Tibial artery (tissue), 4 donors: ENCODE data around the gene SYMPK.
"Not testable (repeated sequence)": the region's sequence is repeated elsewhere in the genome, so short reads cannot be mapped to it uniquely, and the experiment has no call there.

Experiments
- DNase-seq, 2 donors: peaks; one replicate each; pipeline ENCODE4 v3.0.0-alpha.2; 2019
- H3K27ac ChIP-seq, 2 donors: fragments of 200-600 bp; sonication (generic) in 1 of 2; 1 replicate in 1 of 2; 2 replicates in 1 of 2; pipeline ENCODE4 v1.5.1; 2018 to 2019; ENCODE audit warnings: mild to moderate bottlenecking in 1 of 2
- H3K27me3 ChIP-seq, 2 donors: fragments of 200-600 bp; sonication (generic) in 1 of 2; one replicate each; pipeline versions ENCODE4 v1.5.1 to v1.6.0; 2016 to 2019
- H3K36me3 ChIP-seq, 3 donors: fragments of 200-600 bp; sonication (generic) in 2 of 3; one replicate each; pipeline ENCODE4 v1.5.1; 2016 to 2019; ENCODE audit warnings: mild to moderate bottlenecking in 2 of 3
- H3K4me1 ChIP-seq, 4 donors: fragments of 200-600 bp; sonication (generic) in 2 of 4; 1 replicate in 3 of 4; 2 replicates in 1 of 4; pipeline ENCODE4 v1.5.1; 2016 to 2019
- H3K4me3 ChIP-seq, 2 donors: fragments of 200-600 bp; sonication (generic) in 1 of 2; 1 replicate in 1 of 2; 2 replicates in 1 of 2; pipeline ENCODE4 v1.5.1; 2018 to 2019; ENCODE audit warnings: mild to moderate bottlenecking in 2 of 2
- H3K9me3 ChIP-seq, 3 donors: fragments of 200-600 bp; sonication (generic) in 1 of 3; one replicate each; pipeline ENCODE4 v1.5.1; 2016 to 2019
- CTCF ChIP-seq, 2 experiments: fragments of 200-600 bp in 1 of 2; fragments of 450-650 bp in 1 of 2; IDR thresholded peaks; one replicate each; pipeline ENCODE4 v1.5.1; 2017 to 2019; ENCODE audit warnings: antibody characterized with exemption in 2 of 2, mild to moderate bottlenecking in 1 of 2, moderate library complexity in 1 of 2
- intact Hi-C: fragments of 100-400 bp; cut with DNase I; formaldehyde crosslinking; loops from one replicate; pipeline ENCODE4 v1.15.0; 2023; ENCODE audit warnings: low total_unique reads

SYMPK gene

GRCh38 chr19:45804959-45805230, 58.1 kb downstream of the SYMPK start:
- Histone ChIP-seq H3K4me1 (peaks cover 0 to 5% (median 0%) of the 10 kb centered on the region in 4 donors), H3K27me3 (no peaks in the 10 kb centered on the region), H3K4me3 (no peak overlapping the region), H3K36me3 (no peaks in the 10 kb centered on the region), H3K27ac (no peak overlapping the region), H3K9me3 (no peaks in the 10 kb centered on the region)
- intact Hi-C loops = no loop called here
- no peak for DNase-seq
- no peak for TF ChIP-seq CTCF (IDR thresholded peaks at IDR 0.05)

GRCh38 chr19:45804140-45804958, 58.6 kb downstream of the SYMPK start:
- H3K27me3 ChIP-seq = no peaks in the 10 kb centered on the region
- intact Hi-C loops = no loop called here
- no peaks in the 10 kb centered on the region for H3K36me3 ChIP-seq
- no peak overlapping the region for H3K27ac ChIP-seq
- no peaks in the 10 kb centered on the region for H3K9me3 ChIP-seq
- H3K4me1 ChIP-seq = peaks cover 0 to 2% (median under 1%) of the 10 kb centered on the region in 4 donors
- H3K4me3 ChIP-seq = no peak overlapping the region
- no peak for TF ChIP-seq CTCF (IDR thresholded peaks at IDR 0.05)
- no peak for DNase-seq

- no peaks in the 10 kb centered on the region for H3K36me3 ChIP-seq
- intact Hi-C loops = no loop called here
- peaks cover 0 to 12% (median 8%) of the 10 kb centered on the region in 4 donors for H3K4me1 ChIP-seq
- no peak overlapping the region for H3K27ac ChIP-seq
- DNase-seq = no peak
- no peak for TF ChIP-seq CTCF (IDR thresholded peaks at IDR 0.05)
- no peak overlapping the region for H3K4me3 ChIP-seq
- no peaks in the 10 kb centered on the region for H3K27me3 ChIP-seq
- no peaks in the 10 kb centered on the region for H3K9me3 ChIP-seq
Observed at GRCh38 chr19:45801603-45802175, 61.3 kb downstream of the SYMPK start.

- no peak for DNase-seq
- H3K4me1 ChIP-seq = peaks cover 0 to 12% (median 8%) of the 10 kb centered on the region in 4 donors
- no peak overlapping the region for H3K4me3 ChIP-seq
- no peak for TF ChIP-seq CTCF (IDR thresholded peaks at IDR 0.05)
- H3K36me3 ChIP-seq = no peaks in the 10 kb centered on the region
- no peak overlapping the region for H3K27ac ChIP-seq
- no peaks in the 10 kb centered on the region for H3K27me3 ChIP-seq
- intact Hi-C loops = no loop called here
- no peaks in the 10 kb centered on the region for H3K9me3 ChIP-seq
Observed at GRCh38 chr19:45800070-45800553, 62.8 kb downstream of the SYMPK start.

- H3K4me1 ChIP-seq = peaks cover 0 to 12% (median 8%) of the 10 kb centered on the region in 4 donors
- intact Hi-C loops = not testable (repeated sequence)
Observed at GRCh38 chr19:45799541-45799940, 63.4 kb downstream of the SYMPK start.

GRCh38 chr19:45798995-45799517, 63.9 kb downstream of the SYMPK start:
- no peaks in the 10 kb centered on the region for H3K9me3 ChIP-seq
- peak; percentile 86 to 96 for TF ChIP-seq CTCF (IDR thresholded peaks at IDR 0.05)
- H3K4me3 ChIP-seq = no peak overlapping the region
- no peaks in the 10 kb centered on the region for H3K36me3 ChIP-seq
- no peak overlapping the region for H3K27ac ChIP-seq
- H3K4me1 ChIP-seq = peaks cover 0 to 12% (median 8%) of the 10 kb centered on the region in 4 donors
- intact Hi-C loops = no loop called here
- no peaks in the 10 kb centered on the region for H3K27me3 ChIP-seq
- peak in 1 of 2 donors; percentile 48 for DNase-seq

More at GRCh38 chr19:45799541-45799940, 63.4 kb downstream of the SYMPK start:
- H3K27me3 ChIP-seq, DNase-seq, H3K4me3 ChIP-seq, H3K36me3 ChIP-seq, H3K27ac ChIP-seq, H3K9me3 ChIP-seq: not testable (repeated sequence)
